GM19397 (cell line): ENCODE measurements around the gene PLEKHO2.
A peak's percentile ranks its signal among the peaks of the same experiment; 100 is the strongest.
"Not testable (repeated sequence)": the region's sequence is repeated elsewhere in the genome, so short reads cannot be mapped to it uniquely, and the experiment has no call there.

Experiments
- ATAC-seq: cut with Tn5 transposase; IDR thresholded peaks from one replicate; pipeline ENCODE4 v1.9.1; 2021; ENCODE audit warnings: mild to moderate bottlenecking, moderate library complexity; ENCODE audit not compliant: unreplicated experiment

The PLEKHO2 gene

DNA sequence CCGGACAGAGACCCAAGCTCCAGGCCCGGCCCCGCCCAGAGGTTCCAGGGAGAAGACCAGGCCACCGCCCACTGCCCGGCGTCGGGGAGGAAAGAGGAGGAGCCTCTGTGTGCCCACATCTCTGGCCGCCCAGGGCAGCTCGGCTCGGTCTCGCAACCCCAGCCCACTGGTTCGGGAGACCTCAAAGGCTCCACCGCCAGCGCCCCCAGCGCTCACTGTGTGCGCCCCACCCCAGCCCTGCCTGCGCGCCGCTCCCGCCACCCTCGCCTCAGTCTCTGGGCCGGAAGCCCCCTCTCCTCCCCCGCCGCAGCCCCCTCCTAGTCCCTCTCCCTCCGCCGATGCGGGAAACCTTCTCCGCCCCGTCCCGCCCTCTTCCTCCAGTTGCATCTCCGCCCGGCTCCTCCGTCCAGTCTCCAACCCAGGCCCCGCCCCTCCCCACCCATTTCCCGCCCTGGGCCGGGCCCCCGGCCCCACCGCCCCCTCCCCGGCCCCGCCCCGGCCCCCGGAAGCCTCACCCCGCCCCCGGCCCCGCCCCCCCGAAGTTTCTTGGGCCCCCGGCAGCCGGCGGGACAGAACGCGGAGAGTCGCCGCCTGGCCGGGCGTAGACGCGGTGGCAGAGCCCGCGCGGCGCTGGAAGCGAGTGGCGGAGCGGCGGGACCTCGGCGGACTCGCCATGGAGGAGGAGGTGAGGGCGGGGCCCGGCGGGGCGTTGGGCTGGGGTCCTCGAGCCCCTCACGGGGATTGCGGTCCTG is at the start of gene PLEKHO2:
Gene PLEKHO2, plus strand, starts transcription at position 572 of the 752 bp plus-strand sequence. Its CDS starts 102 bp downstream, at position 674.
- peak; percentile 60 for ATAC-seq

- ATAC-seq = no peak
Observed at GRCh38 chr15:64792282-64792681, 49.4 kb upstream of the PLEKHO2 start.

GRCh38 chr15:64795299-64795698 is 46.4 kb upstream of the PLEKHO2 start:
- not testable (repeated sequence) for ATAC-seq

GRCh38 chr15:64795921-64796320 is 45.8 kb upstream of the PLEKHO2 start:
- not testable (repeated sequence) for ATAC-seq

DNA sequence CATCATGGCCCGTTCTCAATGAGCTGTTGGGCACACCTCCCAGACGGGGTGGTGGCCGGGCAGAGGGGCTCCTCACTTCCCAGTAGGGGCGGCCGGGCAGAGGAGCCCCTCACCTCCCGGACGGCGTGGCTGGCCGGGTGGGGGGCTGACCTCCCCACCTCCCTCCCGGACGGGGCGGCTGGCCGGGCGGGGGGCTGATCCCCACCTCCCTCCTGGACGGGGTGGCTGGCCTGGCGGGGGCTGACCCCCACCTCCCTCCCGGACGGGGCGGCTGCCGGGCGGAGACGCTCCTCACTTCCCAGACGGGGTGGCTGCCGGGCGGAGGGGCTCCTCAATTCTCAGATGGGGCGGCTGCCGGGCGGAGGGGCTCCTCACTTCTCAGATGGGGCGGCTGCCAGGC is 42.8 kb upstream of the PLEKHO2 start:
- not testable (repeated sequence) for ATAC-seq

DNA sequence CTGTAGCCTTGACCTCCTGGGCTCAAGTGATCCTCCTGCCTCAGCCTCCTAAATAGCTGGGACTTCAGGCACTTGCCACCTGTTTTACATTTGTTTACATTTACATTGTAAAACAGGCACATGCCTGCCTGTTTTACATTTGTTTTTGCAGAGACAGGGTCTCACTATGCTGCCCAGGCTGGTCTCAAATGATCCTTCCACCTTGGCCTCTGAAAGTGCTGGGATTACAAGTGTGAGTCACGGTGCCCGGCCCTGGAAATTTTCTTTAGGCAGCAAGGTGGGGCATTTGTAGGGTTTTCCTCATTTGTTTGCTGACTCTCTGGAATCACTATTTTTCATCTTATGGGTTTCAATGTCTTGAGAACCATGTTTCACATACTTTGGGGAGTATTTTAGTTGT is 41.2 kb upstream of the PLEKHO2 start:
- ATAC-seq = no peak

DNA sequence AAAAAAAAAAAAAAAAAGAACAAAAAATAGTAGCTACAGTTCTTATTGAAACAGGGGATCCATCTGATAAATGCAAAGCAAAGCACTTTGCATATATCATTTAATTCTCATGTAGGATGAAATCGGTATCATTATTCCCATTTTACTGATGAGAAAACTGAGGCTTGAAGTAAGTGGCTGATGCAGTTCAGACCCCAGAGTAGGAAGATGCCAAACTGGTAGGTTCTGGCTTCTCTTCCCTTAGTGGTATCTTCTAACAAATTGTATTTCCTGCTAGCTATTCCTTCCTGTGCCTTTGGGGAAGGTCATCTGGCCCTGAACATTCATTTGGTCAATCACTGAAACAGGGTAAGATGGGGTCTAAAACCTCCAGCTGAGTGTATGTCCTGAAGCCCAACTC is 38.2 kb upstream of the PLEKHO2 start:
- ATAC-seq = no peak

GRCh38 chr15:64804619-64805018 is 37.1 kb upstream of the PLEKHO2 start:
- no peak for ATAC-seq

DNA sequence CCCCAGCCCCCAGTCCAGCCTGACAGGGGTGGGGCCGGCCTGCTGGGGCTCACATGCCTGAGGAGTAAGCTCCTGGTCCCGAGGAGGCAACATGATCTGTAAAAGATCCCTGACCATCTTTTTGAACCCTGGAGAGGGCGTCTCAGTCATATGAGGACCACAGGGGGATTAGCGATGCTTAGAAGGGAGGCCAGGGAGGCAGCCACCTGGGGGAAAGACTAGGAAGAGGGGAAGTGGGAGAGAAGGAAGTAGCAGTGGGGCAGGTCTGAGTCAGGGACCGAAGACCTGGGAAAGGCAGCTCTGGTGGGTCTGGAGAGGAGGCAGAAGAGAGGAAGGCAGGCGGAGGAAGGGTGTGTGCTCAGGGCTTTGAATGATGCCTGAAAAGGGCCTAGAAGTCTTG is 35.2 kb upstream of the PLEKHO2 start:
- ATAC-seq = no peak

- no peak for ATAC-seq
Observed at GRCh38 chr15:64807051-64807749, 34.5 kb upstream of the PLEKHO2 start.

- ATAC-seq = no peak
Observed at GRCh38 chr15:64807751-64808222, 33.9 kb upstream of the PLEKHO2 start.

DNA sequence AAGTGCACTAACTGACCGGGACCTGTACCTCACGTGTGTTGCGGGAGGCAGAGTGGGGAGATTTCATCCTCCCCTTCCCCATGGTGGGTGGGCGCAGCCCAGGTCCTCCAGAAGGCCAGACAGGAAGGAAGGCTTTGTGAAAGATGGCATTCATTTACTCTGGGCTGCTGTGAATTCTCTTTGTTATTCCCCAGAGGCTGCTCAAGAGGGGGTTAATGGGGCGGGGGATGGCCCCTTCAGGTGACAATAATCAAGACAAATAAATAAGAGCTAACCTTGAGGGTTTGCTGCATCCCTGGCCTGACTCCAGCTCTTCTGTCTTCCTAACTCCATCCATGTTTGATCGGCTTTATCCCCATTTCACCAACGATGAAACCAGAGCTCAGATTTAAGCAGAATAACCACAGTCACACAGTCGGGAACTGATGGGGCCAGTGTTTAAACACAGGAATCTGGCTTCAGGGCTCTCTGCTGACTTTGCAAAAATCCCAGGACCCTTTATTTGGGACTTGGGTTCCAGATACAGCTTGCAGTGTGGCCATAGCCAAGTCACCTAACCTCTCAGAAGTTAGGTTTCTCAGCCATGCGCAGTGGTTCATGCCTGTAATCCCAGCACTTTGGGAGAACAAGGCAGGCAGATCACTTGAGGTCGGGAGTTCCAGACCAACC is 32.8 kb upstream of the PLEKHO2 start:
- ATAC-seq = no peak

GRCh38 chr15:64809649-64810496 is 31.8 kb upstream of the PLEKHO2 start:
- no peak for ATAC-seq

GRCh38 chr15:64810497-64811326 is 31.0 kb upstream of the PLEKHO2 start:
- ATAC-seq = no peak

- no peak for ATAC-seq
Observed at GRCh38 chr15:64813075-64813474, 28.6 kb upstream of the PLEKHO2 start.

DNA sequence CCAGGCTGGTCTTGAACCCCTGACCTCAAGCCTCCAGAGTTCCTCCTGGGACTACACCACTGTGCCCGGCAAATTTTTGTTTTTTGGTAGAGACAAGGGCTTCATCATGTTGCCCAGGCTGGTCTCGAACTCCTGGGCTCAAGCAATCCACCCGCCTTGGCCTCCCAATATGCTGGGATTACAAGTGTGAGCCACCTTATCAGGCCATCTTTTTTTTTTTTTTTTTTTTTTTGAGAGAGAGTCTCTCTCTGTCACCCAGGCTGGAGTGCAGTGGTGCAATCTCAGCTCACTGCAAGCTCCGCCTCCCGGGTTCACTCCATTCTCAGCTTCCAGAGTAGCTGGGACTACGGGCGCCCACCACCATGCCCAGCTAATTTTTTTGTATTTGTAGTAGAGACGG is 27.4 kb upstream of the PLEKHO2 start:
- not testable (repeated sequence) for ATAC-seq

- not testable (repeated sequence) for ATAC-seq
Observed at GRCh38 chr15:64814965-64815364, 26.8 kb upstream of the PLEKHO2 start.

- ATAC-seq = no peak
Observed at GRCh38 chr15:64816452-64816851, 25.3 kb upstream of the PLEKHO2 start.

DNA sequence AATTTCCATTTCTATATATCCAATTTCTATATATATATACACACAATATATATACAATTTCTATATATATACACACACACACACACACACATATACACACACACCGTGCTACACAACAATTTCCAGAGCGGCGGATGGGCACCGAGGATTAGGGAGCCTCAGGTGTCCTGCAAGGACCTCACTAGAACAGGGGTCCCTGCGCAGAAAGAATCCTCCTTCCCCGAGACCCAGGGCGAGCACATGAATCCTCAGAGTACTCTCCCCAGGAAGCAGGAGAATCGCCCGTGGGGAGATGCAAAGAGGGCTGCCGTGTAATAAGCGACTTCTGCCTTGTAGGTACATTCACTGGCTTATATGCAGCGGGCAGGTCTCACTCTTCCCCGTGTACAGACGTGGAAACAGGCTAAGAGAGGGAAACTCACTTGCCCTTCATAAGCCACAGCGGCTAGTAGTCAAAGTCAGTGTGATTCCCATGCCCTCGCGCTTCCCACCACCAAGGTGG is 16.7 kb upstream of the PLEKHO2 start:
- no peak for ATAC-seq
